HepG2 (cell line): ENCODE results near the gene DQX1. TPM values are rescaled to one million over a fixed set of nuclear protein-coding genes. Genes with fewer than 3 reads are reported as not detected.
A peak's percentile ranks its signal among the peaks of the same experiment; 100 is the strongest.

Experiments
- EP300 ChIP-seq, 3 experiments: sonication (generic) in 1 of 3; formaldehyde crosslinking in 1 of 3; IDR thresholded peaks; 2 replicates each; pipeline versions ENCODE4 v1.5.1 to v1.6.1; 2011 to 2020; ENCODE audit warnings: low read depth in 2 of 3, low read length in 2 of 3, borderline replicate concordance in 1 of 3, improper control_type of control experiment in 1 of 3, mild to moderate bottlenecking in 1 of 3, missing genetic modification reagents in 1 of 3, moderate library complexity in 1 of 3
- FOXO1 ChIP-seq: sonication (generic); formaldehyde crosslinking; IDR thresholded peaks from 2 replicates; pipeline ENCODE4 v1.4.0; 2020; ENCODE audit warnings: missing genetic modification reagents
- NCOA1 ChIP-seq: sonication (generic); formaldehyde crosslinking; IDR thresholded peaks from 2 replicates; pipeline ENCODE4 v1.9.0; 2021; ENCODE audit warnings: missing genetic modification reagents
- NFIC ChIP-seq: IDR thresholded peaks from 2 replicates; pipeline ENCODE4 v1.6.1; 2012; ENCODE audit warnings: mild to moderate bottlenecking, low read length, inconsistent platforms
- RXRA ChIP-seq: sonication (generic); formaldehyde crosslinking; IDR thresholded peaks from 2 replicates; pipeline ENCODE4 v1.5.1; 2020; ENCODE audit warnings: missing genetic modification reagents
- SOX13 ChIP-seq, 3 experiments: fragments of 450-650 bp in 1 of 3; sonication (generic) in 1 of 3; formaldehyde crosslinking in 1 of 3; IDR thresholded peaks in 2 of 3; conservative IDR thresholded peaks in 1 of 3; 2 replicates each; pipeline versions ENCODE4 v1.5.0 to v1.6.1; 2016 to 2020; ENCODE audit warnings: antibody characterized with exemption in 1 of 3, mild to moderate bottlenecking in 1 of 3, missing compliant biosample characterization in 1 of 3, missing genetic modification reagents in 1 of 3, moderate library complexity in 1 of 3
- SP140L ChIP-seq: sonication (generic); formaldehyde crosslinking; IDR thresholded peaks from 2 replicates; pipeline ENCODE4 v1.4.0; 2020; ENCODE audit warnings: missing genetic modification reagents, borderline replicate concordance
- SPEN ChIP-seq: sonication (generic); formaldehyde crosslinking; IDR thresholded peaks from 2 replicates; pipeline ENCODE4 v1.5.1; 2020; ENCODE audit warnings: low read depth, mild to moderate bottlenecking, missing genetic modification reagents
- THYN1 ChIP-seq: sonication (generic); formaldehyde crosslinking; IDR thresholded peaks from 2 replicates; pipeline ENCODE4 v1.8.1; 2023; ENCODE audit warnings: low read depth, mild to moderate bottlenecking, moderate library complexity, missing genetic modification reagents, borderline replicate concordance
- XRCC5 ChIP-seq: fragments of 200-400 bp; formaldehyde crosslinking; optimal IDR thresholded peaks from 2 replicates; pipeline ENCODE3; 2017; ENCODE audit warnings: mild to moderate bottlenecking, low read length
- ZMAT5 ChIP-seq: sonication (generic); formaldehyde crosslinking; IDR thresholded peaks from 2 replicates; pipeline ENCODE4 v1.5.0; 2020; ENCODE audit warnings: mild to moderate bottlenecking, low read depth, missing genetic modification reagents, borderline replicate concordance
- ZNF704 ChIP-seq: sonication (generic); formaldehyde crosslinking; IDR thresholded peaks from 2 replicates; pipeline ENCODE4 v1.8.1; 2023; ENCODE audit warnings: mild to moderate bottlenecking, inconsistent platforms, moderate library complexity, missing genetic modification reagents, borderline replicate concordance
- ZNF781 ChIP-seq: sonication (generic); formaldehyde crosslinking; IDR thresholded peaks from 2 replicates; pipeline ENCODE4 v1.5.1; 2020; ENCODE audit warnings: borderline replicate concordance, mild to moderate bottlenecking, missing genetic modification reagents; ENCODE audit errors: not compliant biosample characterization
- polyA plus RNA-seq, 8 experiments: library from polyadenylated mRNA; depleted of rRNA in 3 of 8; stranded (reverse) in 7 of 8; unstranded in 1 of 8; fragments of >200 nt; fragmentation: Illumina TruSeq in 4 of 8; extraction: Trizol in 4 of 8; gene quantifications; 2 replicates each; pipeline versions ENCODE4 v1.2.1 to v1.2.3, GENCODE V29; 2011 to 2016; ENCODE audit warnings: low read depth in 4 of 8, missing spikeins in 1 of 8, mixed read lengths in 1 of 8; ENCODE audit not compliant: insufficient read depth in 1 of 8
- total RNA-seq, 5 experiments: library from RNA; depleted of rRNA; stranded (reverse); fragments of >200 nt; fragmentation: Illumina TruSeq; extraction: Trizol; gene quantifications; 2 replicates each; pipeline ENCODE4 v1.2.3, GENCODE V29; 2016; ENCODE audit warnings: low read depth in 1 of 5
- TF ChIP-seq, protein P1 (sequence below): sonication (generic); formaldehyde crosslinking; IDR thresholded peaks from 2 replicates; pipeline ENCODE4 v1.4.0; 2020; ENCODE audit warnings: missing genetic modification reagents
- TF ChIP-seq, protein P2 (sequence below): sonication (generic); formaldehyde crosslinking; IDR thresholded peaks from 2 replicates; pipeline ENCODE4 v1.8.0; 2022; ENCODE audit warnings: missing genetic modification reagents, mild to moderate bottlenecking, borderline replicate concordance
- TF ChIP-seq, protein P3 (sequence below): sonication (generic); formaldehyde crosslinking; IDR thresholded peaks from 2 replicates; pipeline ENCODE4 v1.4.0; 2020; ENCODE audit warnings: mild to moderate bottlenecking, low read depth, missing genetic modification reagents
- TF ChIP-seq, protein P4 (sequence below): sonication (generic); formaldehyde crosslinking; IDR thresholded peaks from 2 replicates; pipeline ENCODE4 v1.4.0; 2020; ENCODE audit warnings: missing genetic modification reagents
- TF ChIP-seq, protein P5 (sequence below): IDR thresholded peaks from 2 replicates; pipeline ENCODE4 v1.6.1; 2016; ENCODE audit warnings: missing genetic modification reagents, missing compliant biosample characterization

Gene DQX1
- total and polyA plus RNA-seq, 2 of the 13 experiments (the other 11 are each of a cell fraction or from before 2014, with no cell fraction given): 27.6 to 89.8 TPM

GRCh38 chr2:74524955-74525716 is 895 bp downstream of the DQX1 start (continued):
- TF ChIP-seq, protein P1, sequence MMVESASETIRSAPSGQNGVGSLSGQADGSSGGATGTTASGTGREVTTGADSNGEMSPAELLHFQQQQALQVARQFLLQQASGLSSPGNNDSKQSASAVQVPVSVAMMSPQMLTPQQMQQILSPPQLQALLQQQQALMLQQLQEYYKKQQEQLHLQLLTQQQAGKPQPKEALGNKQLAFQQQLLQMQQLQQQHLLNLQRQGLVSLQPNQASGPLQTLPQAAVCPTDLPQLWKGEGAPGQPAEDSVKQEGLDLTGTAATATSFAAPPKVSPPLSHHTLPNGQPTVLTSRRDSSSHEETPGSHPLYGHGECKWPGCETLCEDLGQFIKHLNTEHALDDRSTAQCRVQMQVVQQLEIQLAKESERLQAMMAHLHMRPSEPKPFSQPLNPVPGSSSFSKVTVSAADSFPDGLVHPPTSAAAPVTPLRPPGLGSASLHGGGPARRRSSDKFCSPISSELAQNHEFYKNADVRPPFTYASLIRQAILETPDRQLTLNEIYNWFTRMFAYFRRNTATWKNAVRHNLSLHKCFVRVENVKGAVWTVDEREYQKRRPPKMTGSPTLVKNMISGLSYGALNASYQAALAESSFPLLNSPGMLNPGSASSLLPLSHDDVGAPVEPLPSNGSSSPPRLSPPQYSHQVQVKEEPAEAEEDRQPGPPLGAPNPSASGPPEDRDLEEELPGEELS (CRISPR knock-in tag): 0 out of 2 replicates have a peak, but pooled peaks have one; percentile 0
- no peak for TF ChIP-seq XRCC5
- TF ChIP-seq, protein P2, sequence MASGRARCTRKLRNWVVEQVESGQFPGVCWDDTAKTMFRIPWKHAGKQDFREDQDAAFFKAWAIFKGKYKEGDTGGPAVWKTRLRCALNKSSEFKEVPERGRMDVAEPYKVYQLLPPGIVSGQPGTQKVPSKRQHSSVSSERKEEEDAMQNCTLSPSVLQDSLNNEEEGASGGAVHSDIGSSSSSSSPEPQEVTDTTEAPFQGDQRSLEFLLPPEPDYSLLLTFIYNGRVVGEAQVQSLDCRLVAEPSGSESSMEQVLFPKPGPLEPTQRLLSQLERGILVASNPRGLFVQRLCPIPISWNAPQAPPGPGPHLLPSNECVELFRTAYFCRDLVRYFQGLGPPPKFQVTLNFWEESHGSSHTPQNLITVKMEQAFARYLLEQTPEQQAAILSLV (CRISPR knock-in tag): no peak
- no peak for TF ChIP-seq FOXO1 (CRISPR knock-in tag)
- TF ChIP-seq THYN1 (CRISPR knock-in tag): no peak
- TF ChIP-seq ZNF704 (CRISPR knock-in tag): no peak
- no peak for TF ChIP-seq SPEN
- TF ChIP-seq SOX13 (IDR thresholded peaks at IDR 0.05): no peak
- no peak for TF ChIP-seq SOX13 (CRISPR knock-in tag; conservative IDR thresholded peaks at IDR 0.05 in 1 of 2, IDR thresholded peaks at IDR 0.05 in 1 of 2)
- TF ChIP-seq NFIC: no peak
- TF ChIP-seq, protein P3, sequence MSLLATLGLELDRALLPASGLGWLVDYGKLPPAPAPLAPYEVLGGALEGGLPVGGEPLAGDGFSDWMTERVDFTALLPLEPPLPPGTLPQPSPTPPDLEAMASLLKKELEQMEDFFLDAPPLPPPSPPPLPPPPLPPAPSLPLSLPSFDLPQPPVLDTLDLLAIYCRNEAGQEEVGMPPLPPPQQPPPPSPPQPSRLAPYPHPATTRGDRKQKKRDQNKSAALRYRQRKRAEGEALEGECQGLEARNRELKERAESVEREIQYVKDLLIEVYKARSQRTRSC (CRISPR knock-in tag): 0 out of 2 replicates have a peak, but pooled peaks have one; percentile 87
- no peak for TF ChIP-seq SP140L (CRISPR knock-in tag)
- no peak for TF ChIP-seq EP300 (IDR thresholded peaks at IDR 0.05; ENCODE audit: low read depth in 2 of 2, low read length in 2 of 2)
- TF ChIP-seq EP300 (CRISPR knock-in tag; IDR thresholded peaks at IDR 0.05; ENCODE audit: borderline replicate concordance): no peak
- TF ChIP-seq, protein P4, sequence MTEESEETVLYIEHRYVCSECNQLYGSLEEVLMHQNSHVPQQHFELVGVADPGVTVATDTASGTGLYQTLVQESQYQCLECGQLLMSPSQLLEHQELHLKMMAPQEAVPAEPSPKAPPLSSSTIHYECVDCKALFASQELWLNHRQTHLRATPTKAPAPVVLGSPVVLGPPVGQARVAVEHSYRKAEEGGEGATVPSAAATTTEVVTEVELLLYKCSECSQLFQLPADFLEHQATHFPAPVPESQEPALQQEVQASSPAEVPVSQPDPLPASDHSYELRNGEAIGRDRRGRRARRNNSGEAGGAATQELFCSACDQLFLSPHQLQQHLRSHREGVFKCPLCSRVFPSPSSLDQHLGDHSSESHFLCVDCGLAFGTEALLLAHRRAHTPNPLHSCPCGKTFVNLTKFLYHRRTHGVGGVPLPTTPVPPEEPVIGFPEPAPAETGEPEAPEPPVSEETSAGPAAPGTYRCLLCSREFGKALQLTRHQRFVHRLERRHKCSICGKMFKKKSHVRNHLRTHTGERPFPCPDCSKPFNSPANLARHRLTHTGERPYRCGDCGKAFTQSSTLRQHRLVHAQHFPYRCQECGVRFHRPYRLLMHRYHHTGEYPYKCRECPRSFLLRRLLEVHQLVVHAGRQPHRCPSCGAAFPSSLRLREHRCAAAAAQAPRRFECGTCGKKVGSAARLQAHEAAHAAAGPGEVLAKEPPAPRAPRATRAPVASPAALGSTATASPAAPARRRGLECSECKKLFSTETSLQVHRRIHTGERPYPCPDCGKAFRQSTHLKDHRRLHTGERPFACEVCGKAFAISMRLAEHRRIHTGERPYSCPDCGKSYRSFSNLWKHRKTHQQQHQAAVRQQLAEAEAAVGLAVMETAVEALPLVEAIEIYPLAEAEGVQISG (CRISPR knock-in tag): no peak
- TF ChIP-seq NCOA1 (CRISPR knock-in tag): no peak
- no peak for TF ChIP-seq RXRA (CRISPR knock-in tag)
- TF ChIP-seq, protein P5, sequence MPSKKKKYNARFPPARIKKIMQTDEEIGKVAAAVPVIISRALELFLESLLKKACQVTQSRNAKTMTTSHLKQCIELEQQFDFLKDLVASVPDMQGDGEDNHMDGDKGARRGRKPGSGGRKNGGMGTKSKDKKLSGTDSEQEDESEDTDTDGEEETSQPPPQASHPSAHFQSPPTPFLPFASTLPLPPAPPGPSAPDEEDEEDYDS: no peak
- no peak for TF ChIP-seq ZMAT5 (CRISPR knock-in tag)
- TF ChIP-seq ZNF781 (CRISPR knock-in tag): no peak
